NAMALWA (cell line): ENCODE data around the gene KIF22.
"Not testable (repeated sequence)": the region's sequence is repeated elsewhere in the genome, so short reads cannot be mapped to it uniquely, and the experiment has no call there.

Experiments
- DNase-seq: peaks from one replicate; pipeline ENCODE4 v3.0.0-alpha.2; 2015; ENCODE audit warnings: low spot score

The KIF22 gene

DNA sequence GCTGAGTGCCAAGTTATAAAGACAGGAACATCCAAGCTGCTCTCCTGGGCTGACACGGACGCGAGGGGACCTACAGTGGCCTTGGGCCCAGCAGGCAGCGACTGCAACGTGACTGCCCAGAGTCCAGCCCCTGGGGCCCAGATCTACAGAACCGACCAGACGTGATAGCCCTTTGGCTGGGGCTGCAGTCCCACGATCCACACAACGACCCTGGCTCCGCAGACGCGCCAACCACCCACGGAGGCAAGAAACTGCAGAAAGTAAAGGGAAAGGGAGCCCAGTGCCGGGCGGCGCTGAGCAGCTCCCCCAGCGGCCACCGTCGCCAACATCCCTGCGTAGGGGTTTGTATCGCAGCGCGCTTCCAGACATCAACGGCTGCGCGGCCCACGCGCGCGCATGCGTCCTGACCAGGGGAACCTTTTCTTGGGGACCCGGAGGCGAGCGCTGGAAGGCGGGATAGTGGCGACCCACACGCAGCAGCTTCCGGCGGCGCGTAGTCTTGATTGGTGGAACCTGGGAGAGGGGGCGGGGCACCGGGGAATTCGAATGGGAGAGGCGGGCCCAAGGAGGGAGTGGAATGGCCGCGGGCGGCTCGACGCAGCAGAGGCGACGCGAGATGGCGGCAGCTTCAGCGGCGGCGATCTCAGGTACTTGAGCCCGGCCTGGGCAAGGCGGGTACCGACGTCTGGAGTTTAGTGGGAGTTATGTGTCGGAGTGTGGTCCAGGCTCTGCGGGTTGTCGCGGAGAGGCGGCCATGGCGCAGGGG lies at the start of gene KIF22:
Gene KIF22, plus strand, starts transcription at position 569 of the 766 bp plus-strand sequence. Its CDS starts 9 bp downstream, at position 578.
- DNase-seq = peak; percentile 99

DNA sequence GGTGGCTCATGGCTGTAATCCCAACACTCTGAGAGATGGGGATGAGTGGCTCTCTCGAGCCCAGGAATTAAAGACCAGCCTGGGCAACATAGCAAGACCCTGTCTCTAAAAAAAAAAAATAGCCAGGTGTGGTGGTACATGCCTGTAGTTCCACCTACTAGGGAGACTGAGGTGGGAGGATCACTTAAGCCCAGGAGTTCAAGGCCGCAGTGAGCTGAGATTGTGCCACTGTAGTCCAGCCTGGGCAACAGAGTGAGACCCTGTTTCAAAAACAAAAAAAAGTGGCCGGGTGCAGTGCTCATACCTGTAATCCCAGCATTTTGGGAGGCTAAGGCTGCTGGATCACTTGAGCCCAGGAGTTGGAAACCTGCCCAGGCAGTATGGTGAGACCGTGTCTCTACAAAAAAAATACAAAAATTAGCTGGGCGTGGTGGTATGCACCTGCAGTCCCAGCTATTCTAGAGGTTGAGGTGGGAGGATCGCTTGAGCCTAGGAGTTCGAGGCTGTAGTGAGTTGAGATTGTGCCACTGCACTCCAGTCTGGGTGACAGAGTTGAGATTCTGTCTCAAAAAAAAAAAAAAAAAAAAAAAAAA lies 47.8 kb upstream of the KIF22 start:
- no peak for DNase-seq

DNA sequence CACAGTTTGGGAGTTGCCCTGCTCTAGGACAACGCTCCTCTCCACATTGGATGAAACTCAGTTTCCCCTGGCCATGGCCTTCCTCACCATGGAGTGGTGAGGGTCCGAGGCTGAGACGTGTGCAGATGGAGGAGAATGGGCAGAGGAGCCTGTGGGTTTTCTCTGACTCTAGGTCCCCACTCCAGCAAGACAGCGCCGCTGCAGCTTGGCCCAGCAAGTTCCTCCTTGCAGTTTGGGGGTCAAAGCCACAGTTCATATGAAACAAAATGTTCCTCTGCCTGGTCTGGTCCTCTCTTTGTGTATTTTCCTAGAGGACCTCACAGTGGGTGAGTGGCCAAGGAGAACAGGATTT lies 47.1 kb upstream of the KIF22 start:
- no peak for DNase-seq

DNA sequence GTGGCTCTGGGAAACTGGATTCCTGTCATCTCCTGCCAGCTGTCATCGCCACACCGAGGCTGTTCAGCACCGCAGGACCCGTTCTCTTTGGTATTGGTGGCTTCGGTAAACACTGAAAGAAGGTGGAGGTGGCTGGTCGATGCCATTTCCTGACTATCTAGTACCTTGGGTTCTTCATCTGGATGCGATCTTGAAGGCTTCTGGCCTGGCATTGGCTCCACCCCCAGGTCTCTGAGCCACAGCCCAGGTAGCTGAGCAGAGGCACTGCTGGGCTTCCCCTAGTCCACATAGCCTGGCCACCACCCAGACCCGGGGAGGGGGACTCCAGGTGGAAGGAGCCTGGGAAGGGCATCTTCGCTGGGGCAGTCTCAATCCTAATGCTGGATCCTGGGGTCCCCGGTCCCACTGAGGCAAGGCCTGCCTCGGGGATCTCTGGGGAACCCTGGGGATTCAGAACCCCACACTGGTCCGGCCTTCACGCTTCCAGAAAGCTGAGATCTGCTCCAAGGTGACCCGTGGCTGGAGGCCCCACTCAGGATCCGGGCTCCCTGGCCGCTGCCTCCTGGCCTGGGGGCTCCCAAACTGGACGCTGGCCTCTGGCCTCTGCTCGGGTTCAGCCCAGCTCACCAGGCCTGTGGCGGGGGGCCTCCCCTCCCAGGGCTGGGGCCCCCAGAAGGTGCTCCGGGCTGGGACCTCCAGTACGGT lies 46.6 kb upstream of the KIF22 start:
- DNase-seq = no peak

DNA sequence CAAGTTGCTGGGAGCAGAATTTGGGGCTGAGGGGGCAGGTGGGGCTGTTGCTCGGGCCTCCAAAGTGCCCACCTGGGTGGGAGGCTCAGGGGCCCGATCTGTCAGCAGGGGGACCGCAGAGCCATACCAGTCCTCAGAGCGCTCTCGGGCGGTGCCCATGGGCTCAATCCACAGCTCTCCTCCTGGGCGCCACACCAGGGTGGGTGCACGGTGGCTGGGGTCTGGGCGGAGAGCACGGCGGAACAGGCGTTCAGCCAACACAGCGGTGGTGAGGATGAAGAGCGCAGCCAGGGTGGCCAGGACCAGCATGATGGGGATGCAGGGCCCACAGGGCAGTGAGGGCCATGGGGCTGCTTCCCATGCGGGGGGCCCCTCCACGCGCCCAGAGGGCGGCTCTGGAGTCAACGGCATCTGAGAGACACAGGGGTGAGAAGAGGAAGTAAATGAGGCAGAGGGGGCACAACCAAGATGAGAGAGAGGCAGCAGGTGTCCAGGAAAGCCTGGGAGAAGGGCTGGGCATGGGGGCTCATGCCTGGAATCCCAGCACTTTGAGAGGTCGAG lies 45.9 kb upstream of the KIF22 start:
- no peak for DNase-seq

DNA sequence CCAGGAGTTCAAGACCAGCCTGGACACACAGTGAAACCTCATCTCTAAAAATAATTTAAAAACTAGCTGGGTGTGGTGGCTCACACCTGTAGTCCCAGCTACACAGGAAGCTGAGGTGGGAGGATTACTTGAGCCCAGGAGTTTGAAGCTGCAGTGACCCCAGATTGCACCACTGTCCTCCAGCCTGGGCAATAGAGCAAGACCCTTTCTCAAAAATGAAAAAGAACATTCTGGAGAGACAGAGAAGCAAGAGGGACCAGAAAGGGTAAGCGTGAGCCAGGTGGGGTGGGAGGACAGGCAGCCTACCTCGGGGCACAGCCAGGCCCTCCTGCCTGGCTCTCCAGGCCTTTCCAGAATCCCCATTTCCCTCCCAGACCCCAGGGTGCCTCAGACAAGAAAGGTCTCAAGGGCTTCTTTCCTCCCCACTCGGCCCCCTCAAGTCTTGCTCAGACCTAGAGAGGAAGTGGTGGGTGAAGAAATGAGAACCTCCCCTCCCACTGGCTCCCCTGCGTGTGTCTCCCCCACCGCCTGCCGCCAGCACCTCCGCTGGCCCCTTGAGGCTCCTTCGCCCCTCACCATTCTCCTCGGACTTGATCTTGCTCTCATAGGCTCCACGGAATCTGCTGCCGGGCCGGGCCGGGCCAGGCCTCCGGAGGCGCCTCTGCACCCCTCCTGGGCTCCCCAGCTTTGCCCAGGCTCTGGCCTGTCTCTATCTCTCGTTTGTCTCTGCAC lies 45.3 kb upstream of the KIF22 start:
- DNase-seq = peak; percentile 51

DNA sequence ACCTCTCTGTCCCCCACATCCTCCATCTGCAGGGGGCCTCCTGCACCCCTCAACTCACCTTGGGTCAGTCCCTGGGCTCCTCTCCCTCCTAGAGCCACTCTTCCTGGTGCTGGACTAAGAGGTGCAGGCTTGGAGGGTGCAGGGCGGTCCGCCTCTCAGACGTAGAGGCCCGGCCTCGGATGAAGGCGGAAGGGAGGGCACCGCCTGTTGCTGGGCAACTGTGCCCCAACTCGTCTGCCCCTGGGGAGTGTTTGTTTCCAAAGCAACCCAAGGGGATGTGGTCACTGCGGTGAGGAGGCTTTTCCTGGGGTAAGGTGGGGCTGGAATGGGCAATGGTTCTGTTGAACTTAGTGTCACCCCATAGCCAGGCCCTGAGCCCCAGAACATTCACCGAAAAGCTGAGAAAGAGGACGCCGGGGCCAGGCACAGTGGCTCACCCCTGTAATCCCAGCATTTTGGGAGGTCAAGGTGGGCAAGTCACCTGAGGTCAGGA lies 44.7 kb upstream of the KIF22 start, which contains the start of gene C16orf54:
Gene C16orf54, minus strand, starts transcription at position 138 of the 493 bp plus-strand sequence. CDS start 1,039 bp downstream, outside the sequence.
- DNase-seq = peak; percentile 88

DNA sequence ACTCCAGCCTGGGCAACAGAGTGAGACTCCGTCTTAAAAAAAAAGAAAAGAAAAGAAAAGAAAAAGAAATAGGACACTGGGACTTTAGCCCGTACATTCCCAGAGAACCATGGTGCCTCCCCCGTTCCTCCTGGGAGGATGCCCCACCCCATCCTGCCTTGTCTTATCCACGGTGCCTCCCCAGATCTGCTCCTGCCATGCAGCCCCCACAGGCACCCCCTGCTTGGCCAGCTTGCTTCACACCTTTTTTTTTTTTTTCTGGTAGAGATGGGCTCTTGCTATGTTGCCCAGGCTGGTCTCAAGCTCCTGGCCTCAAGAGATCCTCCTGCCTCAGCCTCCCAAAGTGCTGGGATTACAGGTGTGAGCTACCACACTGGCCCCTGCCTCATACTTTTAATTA lies 44.0 kb upstream of the KIF22 start:
- DNase-seq = not testable (repeated sequence)

DNA sequence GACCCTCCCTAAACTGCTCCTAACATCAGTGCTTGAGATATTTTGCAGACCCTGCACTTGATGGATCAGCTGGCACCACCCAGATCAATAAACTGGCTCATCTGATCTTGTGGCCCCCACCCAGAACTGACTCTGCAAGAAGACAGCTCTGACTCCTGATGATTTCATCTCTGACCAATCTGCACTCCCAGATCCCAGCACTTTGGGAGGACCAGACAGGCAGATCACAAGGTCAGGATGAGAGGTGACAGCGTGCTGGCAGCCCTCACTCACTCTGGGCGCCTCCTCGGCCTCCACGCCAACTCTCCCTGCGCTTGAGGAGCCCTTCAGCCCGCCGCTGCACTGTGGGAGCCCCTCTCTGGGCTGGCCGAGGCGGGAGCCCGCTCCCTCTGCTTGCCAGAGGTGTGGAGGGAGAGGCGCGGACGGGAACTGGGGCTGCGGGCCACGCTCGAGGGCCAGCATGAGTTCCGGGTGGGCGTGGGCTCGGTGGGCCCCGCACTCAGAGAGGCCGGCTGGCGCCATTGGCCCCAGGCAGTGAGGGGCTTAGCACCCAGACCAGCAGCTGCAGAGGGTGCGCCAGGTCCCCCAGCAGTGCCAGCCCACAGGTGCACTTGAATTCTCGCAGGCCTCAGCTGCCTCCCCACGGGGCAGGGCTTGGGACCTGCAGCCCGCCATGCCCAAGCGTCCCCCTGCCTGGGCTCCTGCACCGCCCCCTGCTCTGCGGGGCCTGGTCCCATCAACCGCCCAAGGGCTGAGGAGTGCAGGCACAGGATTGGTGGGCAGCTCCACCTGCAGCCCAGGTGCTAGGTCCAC lies 42.4 kb upstream of the KIF22 start:
- no peak for DNase-seq

DNA sequence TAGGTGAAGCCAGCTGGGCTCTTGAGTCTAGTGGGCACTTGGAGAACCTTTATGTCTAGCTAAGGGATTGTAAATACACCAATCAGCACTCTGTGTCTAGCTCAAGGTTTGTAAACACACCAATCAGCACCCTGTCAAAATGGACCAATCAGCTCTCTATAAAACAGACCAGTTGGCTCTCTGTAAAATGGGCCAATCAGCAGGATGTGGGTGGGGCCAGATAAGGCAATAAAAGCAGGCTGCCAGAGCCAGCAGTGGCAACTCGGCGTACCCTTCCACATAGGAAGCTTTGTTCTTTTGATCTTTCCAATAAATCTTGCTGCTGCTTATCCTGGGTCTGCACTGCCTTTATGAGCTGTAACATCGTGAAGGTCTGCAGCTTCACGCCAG lies 41.8 kb upstream of the KIF22 start:
- not testable (repeated sequence) for DNase-seq

DNA sequence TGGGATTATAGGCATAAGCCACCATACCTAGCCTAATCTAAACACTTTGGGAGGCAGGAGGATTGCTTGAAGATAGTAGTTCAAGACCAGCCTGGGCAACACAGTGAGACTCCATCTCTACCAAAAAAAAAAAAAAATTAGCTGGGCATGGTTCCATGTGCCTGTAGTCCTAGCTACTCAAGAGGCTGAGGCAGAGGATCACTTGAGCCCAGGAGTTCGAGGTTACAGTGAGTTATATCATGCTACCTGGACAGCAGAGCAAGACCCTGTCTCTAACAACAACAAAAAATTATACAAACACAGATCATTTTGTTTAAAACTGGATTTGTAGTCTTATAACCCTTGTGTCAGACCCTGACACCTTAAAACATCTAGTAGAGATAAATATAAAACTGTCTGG lies 37.0 kb upstream of the KIF22 start:
- DNase-seq = no peak

DNA sequence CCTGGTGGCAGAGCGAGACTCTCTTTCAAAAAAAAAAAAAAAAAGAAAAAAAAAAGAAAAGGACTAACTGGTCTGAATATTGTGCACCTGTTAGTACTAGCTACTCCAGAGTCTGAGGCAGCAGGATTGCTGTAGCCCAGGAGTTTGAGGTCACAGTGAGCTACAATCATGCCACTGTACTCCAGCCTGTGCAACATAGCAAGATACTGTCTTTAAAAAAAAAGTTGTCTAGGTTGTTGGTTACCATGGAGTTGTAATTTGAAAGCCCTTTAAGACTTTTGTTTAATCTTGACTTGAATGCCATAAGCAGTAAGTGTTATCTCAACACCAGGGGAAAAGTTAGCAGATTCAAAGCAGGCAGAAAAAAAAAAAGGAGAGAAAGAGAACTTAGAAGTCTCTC lies 33.9 kb upstream of the KIF22 start:
- DNase-seq = peak; percentile 23

DNA sequence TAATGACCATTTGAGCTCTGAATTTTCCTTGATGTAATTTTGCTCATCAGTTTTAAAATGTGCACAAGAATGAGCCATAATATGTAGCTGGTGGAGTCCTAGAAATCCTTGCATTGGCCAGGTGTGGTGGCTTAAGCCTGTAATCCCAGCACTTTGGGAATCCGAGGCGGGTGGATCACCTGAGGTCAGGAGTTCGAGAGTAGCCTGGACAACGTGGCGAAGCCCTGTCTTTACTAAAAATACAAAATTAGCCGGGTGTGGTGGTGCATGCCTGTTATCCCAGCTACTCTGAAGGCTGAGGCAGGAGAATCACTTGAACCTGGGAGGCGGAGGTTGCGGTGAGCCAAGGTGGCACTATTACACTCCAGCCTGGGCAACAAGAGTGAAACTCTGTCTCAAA lies 33.5 kb upstream of the KIF22 start:
- DNase-seq = not testable (repeated sequence)

DNA sequence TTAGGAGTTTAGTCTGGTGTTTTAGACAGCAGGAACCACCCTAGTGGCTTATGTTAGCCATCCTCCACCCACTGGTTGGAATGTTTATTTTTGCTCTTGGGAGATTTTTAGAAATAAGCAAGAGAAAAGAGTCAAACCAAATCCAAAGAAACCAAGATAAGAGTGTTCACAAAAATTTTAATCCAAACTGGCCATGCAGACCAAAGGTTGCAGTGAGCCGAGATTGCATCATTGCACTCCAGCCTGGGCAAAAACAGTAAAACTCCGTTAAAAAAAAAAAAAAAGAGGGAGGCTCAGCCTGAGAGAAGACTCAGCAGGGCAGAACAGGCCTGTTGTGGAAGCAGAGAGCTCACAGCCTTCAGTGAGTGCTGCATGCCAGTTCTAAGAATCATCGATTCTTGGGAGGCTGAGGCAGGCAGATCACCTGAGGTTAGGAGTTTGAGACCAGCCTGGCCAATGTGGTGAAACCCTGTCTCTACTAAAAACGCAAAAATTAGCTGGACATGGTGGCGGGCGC lies 32.5 kb upstream of the KIF22 start:
- DNase-seq = no peak

DNA sequence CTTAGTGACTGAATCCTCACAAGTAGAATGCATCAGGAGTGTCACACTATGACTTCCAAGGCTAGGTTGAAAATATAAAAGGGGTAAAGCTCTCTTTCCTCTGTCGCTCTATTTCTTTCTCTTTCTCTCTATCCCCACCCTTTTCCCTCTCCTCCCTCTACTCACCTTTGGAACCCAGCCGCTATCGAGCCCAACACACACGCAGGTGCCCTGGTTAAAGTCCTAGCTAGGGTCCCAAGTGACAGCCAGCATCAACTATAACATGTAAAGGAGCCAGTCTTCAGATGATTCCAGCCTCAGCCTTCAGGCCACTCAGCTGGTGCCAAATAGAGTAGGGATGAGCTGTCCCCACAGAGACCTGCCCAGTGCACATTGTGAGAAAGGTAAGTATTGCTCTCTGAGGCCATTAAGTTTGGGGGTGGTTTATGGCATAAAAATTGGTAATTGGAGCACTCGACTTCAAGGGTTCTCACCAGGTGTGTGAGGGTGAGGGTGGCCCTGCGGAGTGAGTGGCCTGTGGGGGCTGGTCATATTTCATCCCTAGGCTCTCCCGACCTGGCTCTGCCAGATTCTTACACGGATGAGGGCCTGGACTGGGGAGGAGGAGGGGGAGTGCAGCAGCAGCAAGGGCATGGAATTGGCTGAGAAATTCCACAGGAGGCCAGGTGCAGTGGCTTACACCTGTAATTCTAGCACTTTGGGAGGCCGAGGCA lies 29.8 kb upstream of the KIF22 start:
- DNase-seq = no peak

DNA sequence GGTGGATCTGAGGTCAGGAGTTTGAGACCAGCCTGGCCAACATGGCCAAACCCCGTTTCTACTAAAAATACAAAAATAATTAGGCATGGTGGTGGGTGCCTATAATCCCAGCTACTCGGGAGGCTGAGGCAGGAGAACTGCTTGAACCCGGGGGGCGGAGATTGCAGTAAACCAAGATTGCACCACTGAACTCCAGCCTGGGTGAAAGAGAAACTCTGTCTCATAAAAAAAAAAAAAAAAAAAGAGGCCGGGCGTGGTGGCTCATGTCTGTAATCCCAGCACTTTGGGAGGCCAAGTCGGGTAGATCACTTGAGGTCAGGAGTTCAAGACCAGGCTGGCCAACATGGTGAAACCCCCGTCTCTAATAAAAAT lies 29.3 kb upstream of the KIF22 start:
- not testable (repeated sequence) for DNase-seq

DNA sequence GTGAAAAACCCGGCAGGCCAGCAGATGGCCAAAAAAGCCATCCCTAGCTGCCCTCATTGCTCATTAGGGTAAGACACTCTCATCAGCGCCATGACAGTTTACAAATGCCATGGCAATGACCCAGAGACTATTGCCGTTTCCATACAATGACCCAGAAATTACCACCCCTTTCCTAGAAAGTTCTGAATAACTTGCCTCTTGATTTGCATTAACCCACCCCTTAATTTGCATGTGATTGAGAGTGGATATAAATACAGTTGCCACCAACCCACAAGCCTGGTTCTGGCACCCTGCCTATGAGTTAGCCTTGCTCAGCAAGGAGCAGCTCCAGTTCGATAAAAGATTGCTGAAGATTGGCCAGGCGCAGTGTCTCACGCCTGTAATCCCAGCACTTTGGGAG lies 28.7 kb upstream of the KIF22 start:
- DNase-seq = peak; percentile 66

DNA sequence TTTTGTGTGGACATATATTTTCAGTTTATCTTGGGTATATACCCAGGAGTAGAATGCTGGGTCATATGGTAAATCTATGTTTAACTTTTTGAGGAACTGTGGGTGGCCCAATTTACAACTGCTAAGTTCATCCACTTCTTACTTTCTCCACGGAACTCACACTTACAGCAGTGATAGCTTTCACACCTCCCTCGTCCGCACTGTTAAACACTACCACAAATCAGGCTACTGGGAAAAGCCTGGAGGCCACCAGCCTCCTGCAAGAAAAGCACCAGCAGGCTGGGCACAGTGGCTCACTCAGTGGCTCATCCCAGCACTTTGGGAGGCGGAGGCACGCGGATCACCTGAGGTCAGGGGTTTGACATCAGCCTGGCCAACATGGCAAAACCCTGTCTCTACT lies 27.2 kb upstream of the KIF22 start:
- no peak for DNase-seq

DNA sequence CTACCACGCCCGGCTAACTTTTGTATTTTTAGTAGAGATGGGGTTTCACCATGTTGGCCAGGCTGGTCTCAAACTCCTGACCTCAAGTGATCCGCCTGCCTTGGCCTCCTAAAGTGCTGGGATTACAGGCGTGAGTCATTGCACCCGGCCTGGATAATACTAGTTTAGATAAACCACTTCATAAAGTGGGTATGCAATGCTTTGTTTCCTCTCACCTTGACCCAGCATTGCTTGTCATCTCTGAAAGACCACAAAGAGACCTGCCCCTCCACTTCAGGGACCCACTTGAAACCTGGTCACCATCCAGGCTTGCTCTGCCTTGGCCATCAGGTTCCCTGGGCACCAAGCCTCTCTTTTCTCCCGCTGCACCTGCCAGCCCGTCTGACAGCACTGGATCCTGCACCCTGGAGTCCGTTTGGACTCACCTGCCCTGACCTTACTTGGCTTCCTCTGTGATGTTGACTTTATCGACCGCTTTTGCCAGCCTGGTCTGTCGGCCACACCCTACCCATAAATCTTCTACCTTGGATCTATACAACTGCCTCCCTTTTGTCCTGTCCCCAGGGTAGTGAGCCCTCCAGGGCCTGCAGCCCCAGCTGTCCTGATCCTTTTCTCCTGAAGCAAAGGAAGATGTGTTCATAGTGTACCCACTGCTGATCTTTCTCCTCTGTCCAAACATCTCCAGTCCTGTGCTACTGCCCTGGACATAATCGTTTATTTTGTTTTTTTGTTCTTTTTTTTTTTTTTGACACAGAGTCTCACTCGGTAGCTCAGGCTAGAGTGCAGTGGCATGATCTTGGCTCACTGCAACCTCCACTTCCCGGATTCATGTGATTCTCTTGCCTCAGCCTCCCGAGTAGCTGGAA lies 25.2 kb upstream of the KIF22 start:
- no peak for DNase-seq
